Daoy (cell line): ENCODE results near the gene SSH3. TPM values are rescaled to one million over a fixed set of nuclear protein-coding genes. Genes with fewer than 3 reads are reported as not detected.

ENCODE experiments used
- DNase-seq: peaks from one replicate; pipeline ENCODE4 v3.0.0-alpha.2; 2015; ENCODE audit warnings: low read depth
- total RNA-seq: library from RNA; depleted of rRNA; stranded (reverse); fragments of >200 nt; shearing (Covaris generic); gene quantifications from 2 replicates; pipeline ENCODE4 v1.2.3, GENCODE V29; 2014; rRNA removed

Gene SSH3, protein sequence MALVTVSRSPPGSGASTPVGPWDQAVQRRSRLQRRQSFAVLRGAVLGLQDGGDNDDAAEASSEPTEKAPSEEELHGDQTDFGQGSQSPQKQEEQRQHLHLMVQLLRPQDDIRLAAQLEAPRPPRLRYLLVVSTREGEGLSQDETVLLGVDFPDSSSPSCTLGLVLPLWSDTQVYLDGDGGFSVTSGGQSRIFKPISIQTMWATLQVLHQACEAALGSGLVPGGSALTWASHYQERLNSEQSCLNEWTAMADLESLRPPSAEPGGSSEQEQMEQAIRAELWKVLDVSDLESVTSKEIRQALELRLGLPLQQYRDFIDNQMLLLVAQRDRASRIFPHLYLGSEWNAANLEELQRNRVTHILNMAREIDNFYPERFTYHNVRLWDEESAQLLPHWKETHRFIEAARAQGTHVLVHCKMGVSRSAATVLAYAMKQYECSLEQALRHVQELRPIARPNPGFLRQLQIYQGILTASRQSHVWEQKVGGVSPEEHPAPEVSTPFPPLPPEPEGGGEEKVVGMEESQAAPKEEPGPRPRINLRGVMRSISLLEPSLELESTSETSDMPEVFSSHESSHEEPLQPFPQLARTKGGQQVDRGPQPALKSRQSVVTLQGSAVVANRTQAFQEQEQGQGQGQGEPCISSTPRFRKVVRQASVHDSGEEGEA
- 2.9 and 6.9 TPM in 2 replicates for total RNA-seq

DNA sequence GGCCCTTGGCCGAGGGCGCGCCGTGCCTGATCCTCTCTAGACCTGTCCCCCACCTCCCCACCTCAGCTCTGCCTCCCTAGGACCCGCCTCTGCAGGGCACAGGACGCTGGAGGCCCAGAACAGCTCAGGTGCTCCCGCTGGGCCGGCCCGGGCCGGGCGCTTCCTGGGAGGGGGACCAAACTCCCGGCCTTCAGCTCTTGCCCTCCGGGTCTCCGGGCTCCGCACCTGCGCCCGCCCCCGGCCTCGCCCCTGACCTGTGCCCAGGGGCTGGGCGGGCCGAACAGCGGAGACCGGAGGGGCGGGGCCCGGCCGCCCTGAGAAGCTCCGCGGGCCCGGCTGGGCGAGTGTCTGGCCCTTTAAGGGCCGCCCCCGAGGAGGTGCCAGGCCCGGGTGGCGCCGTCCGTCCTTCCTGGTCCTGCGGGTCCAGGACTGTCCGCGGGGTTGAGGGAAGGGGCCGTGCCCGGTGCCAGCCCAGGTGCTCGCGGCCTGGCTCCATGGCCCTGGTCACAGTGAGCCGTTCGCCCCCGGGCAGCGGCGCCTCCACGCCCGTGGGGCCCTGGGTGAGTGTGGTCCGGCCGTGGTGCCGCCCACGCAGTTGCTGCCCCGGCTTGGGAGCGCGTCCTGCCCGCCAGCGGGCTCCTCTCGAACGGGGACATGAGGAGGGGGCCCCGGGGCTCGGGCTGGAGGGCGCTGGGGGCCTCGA, at the start of gene SSH3:
TSS of gene SSH3 (plus strand) at position 399 of the 703 bp plus-strand sequence. CDS start at position 495, 96 bp downstream.
- peak; percentile 67 for DNase-seq

DNA sequence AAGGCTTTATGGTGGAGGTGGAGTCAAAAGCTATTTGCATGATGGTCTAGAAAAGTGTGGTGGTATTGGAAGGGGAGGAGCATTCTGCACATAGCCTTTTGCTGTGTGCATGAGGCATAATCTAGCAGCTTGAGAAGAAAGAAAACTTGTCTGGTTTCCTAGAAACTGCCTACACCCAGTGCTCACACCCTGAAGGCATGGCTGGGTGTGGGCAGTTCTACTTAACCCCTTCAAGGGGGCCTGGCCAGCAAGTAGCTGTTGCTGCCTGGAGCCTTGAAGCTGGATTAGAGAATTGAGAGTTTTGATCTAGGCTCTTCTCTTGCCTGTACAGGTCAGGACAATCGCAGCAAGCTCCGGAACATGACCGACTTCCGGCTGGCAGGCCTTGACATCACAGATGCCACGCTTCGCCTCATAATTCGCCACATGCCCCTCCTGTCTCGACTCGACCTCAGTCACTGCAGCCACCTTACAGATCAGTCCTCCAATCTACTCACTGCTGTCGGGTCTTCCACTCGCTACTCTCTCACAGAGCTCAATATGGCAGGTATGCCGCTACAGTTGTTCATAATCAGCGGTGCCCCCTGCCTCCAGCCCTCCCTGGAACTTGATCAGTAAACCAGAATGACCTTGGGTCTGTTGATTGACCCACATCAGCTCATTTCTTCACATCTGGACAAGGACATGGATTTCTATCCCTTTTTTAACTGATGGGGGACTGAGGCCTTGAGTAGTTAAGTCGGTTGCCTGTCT, 49.3 kb upstream of the SSH3 start:
- no peak for DNase-seq

DNA sequence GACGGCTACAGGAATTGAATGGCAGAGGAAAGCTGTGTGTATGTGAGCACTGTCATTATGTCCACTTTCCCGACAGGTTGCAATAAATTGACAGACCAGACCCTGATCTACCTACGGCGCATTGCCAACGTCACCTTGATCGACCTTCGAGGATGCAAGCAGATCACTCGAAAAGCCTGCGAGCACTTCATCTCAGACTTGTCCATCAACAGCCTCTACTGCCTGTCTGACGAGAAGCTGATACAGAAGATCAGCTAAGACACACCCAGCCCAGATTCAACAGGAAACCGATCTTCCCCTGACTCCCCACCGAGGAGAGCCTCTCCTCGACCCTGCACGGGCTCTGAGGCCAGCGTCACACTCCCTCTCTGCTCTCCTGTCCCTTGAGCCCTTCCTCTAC, 48.5 kb upstream of the SSH3 start:
- DNase-seq = no peak

DNA sequence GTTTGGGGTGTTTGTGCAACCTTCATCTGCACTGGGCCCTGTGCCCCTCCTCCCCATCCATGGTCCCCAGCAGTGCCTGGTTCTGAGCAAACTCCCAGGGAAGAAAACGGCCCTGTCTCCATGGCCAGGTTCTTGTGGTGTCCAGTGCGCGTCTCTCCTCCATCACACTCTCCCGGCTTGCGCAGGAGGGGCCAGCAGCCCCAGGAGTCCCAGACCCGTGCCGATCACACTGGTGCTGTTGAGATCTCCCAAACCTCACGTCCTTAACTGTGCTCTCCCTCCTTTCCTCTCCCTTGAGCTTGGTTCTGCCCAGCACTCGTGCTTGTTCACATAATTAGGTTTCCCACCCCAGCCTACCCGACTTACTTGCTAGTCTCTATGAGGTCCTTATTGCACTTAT, 48.0 kb upstream of the SSH3 start:
- DNase-seq = no peak

DNA sequence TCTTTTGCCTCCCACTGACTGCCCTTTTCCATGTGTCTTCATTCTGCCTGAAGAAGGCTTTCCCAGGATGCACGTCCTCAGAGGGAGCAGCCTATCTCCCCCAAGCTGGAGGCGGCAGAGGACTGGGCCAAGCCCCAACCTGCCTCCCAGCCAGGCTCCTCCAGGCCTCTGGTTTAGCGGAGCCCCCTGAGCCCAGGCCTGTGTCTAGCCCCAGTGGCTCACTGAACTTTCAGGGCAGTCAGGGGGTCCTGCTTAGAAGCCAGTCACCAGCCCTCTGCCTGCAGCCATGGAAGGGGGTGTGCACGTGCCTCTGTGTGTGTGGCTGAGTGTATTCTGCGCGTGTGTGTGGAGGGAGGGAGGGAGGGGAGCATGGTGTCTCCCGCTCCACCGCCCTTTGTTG, 47.5 kb upstream of the SSH3 start:
- DNase-seq = no peak

DNA sequence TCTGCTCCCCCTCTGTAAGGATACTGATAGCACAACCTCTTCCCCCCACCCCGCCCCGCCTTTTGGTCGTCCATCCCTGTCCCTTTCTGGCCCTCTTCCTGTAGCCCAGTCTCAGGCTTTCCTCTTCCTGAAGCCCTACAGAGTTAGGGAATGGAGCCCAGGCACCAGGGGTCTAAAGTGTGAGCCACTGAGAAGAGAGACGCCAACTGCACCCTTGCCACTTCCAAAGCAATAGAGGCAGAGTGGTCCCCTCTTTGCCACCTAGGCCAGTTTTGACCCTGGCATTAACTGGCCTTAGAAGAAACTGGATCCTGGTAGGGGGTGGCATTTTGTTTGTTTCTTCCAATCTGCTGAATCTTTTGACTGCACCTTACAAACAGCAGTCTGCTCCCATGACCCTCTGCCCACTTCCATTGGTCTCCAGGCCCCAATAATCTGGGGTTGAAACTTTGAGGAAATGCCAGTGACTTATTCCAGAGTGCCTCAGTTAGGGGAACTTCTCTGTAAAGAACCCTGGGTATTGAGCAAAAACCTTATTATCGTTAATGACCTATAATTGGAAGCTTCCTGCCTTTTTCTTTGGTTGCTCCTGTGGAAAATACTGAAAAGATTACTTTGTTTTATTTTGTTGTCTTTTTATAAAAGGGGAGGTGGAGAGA, 46.7 kb upstream of the SSH3 start:
- DNase-seq = no peak

DNA sequence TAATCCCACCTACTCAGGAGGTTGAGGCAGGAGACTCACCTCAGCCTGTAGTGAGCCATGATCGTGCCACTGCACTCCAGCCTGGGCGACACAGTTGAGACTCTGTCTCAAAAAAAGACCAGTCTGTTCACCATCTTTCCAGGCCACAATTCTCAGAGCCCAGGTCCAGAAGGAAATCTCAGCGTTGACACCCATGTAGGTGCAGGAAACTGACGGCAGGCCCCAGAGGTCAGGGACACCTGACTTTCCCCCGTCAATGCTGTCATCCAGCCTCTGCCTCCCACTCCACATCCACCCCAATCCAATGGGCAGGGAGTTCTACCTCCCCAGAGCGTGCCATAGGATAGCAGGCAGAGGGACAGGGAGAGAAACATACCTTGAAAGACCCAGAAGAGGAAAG, 42.9 kb upstream of the SSH3 start:
- DNase-seq = no peak

DNA sequence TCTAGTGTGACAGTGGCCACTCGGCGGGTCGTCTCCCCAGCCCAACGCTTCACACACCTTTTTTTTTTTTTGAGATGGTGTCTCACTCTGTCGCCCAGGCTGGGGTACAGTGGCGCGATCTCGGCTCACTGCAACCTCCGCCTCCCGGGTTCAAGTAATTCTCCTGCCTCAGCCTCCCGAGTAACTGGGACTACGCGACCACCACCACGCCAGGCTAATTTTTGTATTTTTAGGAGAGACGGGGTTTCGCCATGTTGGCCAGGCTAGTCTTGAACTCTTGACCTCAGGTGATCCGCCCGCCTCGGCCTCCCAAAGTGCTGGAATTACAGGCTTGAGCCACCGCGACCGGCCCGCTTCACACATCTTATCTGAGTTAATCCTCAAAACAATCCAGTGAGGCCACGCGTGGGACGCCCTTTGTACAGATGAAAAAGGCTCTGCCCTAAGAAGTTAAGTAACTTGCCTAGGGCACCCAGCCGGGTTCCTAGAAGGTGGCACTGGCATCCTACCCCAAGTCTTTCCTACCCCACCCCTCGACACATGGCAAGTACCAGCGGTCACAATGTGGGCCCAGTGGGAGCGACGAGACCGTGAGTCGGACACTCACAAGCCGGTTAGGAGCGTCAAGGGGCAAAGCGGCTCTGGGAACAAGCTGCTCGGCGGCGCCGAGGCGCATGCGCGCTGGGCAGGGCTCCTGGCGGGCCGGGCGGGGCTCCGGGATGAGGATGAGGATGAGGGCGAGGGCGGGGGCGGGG, 42.3 kb upstream of the SSH3 start:
- peak; percentile 65 for DNase-seq

DNA sequence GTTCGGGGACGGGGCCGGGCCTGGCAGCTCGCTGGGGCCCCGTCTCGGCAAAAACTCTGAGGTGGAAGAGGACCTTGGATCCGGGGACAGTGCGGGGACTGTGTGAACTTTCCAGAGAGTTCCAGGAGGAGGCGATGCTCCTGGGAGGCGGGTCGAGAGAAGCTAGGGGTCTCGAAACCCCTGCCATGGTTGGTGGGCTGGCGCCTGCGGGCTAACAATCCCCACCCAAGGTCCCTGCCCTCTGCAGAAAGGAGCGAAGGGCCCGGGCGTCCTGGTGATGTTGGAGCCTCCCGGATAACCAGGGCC, 41.7 kb upstream of the SSH3 start:
- DNase-seq = no peak

DNA sequence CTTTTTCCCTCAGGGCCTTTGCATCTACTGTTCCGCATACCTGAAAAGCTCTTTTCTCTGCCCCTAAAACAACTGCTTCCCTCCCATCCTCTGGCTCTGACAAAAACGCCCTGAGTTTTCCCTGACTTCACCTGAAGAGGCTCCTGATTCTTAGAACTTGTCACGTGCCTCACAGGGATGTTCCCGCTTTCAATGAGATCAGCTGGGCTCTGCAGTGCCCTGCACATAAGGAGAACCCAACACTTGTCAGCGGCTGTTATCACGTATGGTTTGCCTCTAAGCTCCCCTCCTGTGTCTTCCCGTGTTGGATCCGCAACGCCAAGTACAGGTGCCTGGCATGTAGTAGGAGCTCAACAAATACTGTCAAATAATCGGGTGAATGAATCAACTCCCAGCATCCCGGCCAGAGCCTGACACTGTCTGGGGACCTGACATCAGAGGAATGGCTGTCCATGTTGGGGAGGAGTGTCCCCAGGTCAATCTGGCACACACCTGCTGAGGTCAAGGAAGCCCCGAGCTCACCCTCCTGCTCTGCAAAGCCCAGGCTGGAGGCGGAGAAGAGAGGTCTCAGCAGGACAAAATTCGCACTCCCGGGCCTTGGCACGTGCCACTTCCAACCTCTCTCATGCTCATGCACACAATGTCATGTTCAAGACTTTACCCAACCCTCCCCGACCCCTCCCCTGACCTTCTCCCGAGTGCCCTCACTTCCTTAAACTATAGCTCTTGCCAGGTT, 41.2 kb upstream of the SSH3 start:
- no peak for DNase-seq

DNA sequence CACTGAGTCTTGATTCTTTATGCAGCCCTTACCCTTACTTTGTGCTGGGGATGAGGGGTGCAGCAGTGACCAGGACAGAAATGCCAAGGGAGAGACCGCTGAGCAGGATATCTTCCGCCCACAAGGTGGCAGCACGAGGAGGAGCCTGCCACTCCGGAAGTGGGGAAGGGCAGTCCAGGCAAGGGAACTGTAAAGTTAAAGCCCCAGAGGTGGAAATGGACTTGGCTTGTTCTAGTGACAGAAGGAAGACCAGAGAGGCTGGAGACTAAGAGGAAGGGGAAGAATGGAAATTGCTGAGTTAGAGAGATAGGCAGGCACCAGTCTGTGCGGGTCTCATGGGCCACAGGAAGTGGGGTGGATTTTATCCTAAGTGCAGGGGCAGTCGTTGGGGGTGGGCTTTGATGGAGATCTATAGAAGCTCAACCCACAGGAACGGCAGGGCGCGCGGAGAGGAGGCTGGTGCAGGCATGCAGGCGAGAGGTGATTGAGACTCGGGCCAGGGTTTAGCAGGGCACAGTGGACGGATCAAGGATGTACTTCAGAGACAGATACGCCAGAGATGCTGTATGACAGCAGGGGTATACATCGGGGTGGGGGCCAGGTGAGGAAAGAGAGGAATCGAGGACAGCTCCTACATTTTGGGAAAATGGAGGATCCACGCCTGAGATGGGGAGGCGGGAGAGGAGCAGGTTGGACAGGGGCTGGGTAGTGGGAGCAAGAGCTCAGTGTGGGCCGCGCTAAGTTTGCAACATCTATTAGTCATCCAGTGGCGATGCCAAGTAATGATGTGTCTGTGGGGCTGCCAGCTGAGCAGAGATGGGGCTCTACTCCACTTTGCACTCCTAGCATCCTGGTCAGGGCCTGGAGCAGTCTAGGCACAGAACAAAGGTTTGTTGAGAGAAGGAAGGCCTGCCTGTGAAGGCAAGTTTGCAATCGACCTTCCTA, 40.3 kb upstream of the SSH3 start:
- peak; percentile 83 for DNase-seq

DNA sequence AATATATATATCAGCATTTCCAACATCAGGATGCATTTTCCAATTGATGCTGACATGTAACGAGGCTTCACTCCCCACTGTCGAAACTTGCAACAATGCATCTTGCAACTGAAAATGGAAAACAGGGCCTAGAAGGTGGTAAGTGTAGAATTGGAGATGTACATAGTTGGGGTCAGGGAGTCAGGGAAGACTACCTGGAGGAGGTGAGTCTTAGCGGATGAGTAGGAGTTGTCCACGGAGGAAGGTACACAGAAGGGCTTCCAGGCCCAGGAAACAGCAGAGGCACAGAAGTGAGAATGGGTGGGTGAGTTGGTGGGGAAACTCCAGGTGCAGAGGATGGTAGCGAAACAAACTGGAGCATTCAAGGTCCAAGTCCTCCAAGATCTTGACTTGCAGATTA, 39.1 kb upstream of the SSH3 start:
- no peak for DNase-seq

DNA sequence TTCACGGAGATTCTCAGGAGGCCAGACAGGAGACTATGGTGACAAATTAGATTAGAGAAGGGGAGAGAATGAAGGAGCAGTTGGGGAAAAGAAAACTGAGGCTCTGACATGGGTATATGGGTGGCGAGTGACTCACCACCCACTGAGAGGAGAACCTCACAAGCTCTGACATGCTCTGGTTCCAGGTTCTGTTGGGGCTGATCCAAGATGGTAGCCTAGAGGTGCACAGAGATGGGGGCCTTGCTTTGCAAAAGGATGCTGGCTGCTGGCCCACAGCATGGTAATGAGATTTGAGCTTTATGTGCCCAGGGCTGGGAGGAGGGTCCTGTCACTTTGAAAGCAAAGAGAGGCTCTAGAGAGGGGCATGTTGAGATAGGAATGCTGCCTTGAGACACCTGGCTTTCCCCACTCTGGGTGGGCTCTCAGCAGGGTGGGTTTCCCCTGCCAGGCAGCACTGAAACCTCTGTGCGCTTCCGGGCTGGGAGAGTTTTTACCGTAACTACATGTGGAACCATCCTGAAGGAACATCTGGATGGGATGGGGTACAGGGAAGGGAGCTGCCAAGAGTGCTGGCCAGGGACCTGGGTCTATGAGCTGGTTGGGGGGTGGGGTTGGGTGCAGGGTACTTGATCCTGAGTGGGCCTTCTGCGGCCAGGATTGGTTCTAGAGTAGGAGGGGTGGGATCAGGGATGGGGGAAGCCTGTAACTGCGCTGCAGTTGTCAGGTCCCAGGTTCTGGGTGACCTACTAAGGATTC, 38.3 kb upstream of the SSH3 start:
- no peak for DNase-seq

DNA sequence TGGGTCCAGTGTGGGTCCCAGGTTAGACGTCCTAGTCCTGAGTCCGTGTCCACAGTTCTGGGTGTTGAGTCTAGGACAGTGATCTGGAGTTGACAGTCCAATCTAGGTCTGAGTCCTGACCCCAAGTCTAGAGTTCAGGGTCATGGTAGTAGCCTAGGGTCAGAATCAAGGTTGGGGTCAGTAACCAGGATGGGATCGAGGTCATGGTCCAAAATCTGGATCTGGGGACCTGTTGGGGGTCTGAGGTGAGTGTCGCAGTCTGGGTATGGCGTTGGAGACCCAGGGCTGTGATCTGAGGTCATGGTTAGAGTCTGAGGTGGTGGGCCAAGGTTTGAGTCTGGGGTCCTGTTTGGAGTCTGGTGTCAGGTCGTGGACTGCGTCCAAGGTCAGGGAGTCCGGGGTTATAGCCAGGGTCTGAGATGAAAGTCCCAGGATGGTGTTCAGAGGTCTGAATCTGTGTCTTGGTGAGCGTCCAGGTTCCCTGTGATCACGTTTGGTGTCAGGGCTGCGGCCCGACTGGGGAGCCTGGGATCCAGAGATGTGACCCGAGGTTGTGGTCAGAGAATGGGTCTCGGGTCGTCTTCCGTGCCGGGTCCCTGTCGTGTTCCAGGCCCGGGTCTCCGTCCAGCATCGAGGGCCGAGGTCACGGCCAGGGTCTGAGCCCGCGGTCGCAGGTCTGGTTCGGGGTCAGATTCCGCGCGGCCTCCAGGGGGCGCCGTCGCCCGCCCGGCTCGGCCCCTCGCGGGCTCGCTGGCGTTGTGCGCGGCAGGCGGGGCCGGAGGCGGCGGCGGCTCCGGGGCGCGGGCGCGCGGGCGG, 37.5 kb upstream of the SSH3 start:
- peak; percentile 67 for DNase-seq

DNA sequence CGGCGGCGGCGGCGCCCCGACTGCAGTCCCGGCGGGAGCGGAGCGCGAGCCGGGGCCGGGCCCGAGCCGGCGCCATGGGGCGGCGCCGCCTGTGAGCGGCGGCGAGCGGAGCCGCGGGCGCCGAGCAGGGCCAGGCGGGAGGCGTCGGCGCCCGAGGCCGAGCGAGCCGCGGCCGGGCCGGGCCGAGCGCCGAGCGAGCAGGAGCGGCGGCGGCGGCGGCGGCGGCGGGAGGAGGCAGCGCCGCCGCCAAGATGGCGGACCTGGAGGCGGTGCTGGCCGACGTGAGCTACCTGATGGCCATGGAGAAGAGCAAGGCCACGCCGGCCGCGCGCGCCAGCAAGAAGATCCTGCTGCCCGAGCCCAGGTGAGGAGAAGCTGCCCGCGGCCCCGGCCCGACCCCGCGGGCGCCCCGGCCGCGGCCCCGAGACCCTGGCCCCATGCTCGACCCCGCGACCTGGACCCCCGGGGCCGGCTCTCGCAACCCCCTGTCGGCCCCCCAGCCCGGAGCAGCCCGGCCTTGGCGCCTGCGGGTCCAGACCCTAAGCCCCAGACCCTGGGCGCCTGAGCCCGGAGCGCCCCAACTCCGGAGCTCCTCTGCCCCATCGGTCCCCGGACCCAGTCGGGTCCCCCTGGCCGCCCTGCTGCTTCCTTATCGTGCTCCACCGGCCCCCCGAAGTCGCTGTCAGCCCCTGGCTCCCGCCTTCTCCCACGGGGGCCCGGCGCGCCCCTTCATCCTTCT, 36.7 kb upstream of the SSH3 start, which contains the start of gene GRK2:
TSS of gene GRK2 (plus strand) at position 25 of the 739 bp plus-strand sequence. CDS start at position 252, 227 bp downstream.
- DNase-seq = peak; percentile 70
